Activated T-cell treated with anti-CD3 and anti-CD28 coated beads, Interleukin-2, amount 50 U/mL, for 48 hours (primary cell): ENCODE results near the gene ROBO1.

ENCODE experiments used
- DNase-seq, 2 experiments: peaks; one replicate each; pipeline ENCODE4 v3.0.0-alpha.2; 2020

The ROBO1 gene

DNA sequence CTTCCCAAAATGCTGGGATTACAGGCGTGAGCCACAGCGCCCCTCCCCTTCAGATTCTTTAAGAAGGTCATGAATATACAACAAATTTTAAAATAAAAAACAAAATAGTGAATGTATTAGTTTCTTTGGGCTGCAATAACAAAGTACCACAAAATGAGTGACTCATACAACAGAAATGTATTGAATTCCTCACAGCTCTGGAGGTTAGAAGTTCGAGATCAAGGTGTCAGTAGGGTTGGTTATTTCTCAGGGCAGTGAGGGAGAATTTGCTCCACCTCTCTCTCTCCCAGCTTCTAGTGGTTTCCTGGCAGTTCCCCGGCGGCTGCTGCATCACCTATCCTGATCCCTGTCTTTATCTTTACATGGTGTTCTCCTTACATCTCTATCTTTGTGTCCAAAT lies 804.0 kb downstream of the ROBO1 start:
- no peak for DNase-seq

DNA sequence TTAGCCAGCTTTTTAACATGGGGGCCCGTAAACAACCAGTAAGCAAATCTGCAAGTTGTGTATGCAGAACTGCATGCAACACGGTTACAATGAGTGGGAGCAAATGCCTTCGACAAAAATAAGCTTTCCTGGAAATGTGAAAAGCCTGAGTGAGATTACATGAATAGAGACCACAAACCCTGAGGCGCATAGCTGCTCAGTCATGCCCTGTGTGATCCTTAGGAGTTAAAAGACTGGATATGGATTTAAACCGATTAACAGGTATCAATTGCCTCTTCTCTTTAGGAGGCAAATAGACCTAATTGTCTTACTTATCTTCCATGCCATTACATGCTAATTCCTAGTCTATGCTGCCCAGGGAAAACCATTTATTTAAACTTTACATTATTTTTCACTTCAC lies 810.3 kb downstream of the ROBO1 start:
- no peak for DNase-seq

DNA sequence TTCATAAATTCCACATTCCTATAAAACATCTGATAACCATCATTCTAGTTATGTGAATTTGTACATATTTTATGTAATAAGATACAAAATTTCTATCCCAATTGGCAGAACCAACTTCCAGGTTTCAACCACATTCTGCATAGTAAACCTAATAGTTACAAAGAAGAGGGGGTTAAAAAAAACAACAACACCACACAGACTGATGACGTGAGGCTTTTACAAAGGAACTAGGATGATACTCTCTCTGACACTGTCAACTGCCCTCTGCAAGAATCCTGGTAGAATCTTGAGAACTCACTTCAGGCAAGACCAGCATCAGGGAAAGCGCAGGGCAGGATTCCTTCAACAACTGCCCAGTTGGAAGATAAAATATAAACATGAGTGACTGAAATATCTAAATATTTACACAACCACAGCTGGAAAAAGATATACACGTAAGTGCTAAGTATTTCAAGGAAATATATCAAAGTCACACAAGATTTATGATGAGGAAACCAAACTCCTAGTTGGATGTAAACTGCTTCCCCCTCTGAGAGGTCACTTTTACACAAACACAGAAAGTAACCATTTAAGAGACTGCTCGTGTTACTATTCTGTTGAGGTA lies 816.4 kb downstream of the ROBO1 start:
- no peak for DNase-seq

DNA sequence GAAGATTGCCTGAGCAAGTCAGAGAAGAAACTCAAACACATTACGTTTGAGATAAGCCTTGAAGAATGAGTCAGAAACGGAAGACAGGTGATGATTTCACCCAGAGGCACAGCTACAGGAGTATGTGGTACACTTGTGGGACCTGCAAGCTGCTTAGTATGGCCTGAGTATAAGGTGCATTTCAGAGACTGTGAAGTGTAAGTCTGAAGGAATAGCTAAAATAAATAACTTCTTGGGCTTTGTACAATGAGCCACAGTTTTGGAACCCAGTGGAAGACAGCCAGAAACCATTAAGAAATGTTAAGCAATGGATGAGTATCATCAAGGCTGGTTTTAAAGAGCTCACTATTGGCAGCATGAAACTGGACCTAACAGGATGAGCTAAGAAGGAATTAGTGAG lies 826.2 kb downstream of the ROBO1 start:
- DNase-seq = no peak

DNA sequence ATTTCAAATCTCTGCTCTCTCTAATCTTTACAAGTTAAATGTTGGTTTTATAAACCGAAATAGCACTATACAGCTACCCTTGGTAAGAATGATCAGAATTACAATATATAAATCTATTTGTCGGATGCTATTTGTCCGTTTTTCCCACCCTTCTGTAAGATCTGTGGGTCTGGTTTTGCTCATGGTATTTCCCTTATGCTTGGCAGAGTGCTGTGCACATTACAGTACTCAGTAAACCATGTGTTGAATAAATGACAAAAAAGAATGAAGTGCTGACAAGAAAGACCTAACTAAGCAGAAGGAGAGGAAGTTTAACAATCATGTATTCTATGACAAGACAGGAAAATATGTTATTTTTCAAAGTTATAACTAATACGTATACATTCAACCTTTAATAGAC lies 827.2 kb downstream of the ROBO1 start:
- no peak for DNase-seq

DNA sequence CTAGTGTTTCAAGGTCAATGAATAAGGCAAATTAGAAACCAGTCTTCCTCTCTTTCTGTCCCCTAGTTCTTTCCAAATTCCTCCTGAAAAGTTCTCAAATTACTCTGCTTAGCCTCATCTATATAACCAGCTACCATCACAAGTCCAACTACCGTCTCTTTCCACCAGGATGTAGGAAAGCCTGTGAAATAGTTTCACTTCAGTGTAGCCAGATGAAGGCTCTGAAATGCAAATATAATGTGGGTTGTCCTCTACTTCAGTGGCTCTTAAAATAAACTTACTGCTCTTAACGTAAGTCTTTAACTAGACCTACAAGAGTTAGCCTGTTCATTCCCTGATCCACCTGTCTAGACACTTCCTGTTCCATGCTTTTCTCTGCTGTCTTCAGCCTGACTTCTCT lies 827.7 kb downstream of the ROBO1 start:
- DNase-seq = no peak

DNA sequence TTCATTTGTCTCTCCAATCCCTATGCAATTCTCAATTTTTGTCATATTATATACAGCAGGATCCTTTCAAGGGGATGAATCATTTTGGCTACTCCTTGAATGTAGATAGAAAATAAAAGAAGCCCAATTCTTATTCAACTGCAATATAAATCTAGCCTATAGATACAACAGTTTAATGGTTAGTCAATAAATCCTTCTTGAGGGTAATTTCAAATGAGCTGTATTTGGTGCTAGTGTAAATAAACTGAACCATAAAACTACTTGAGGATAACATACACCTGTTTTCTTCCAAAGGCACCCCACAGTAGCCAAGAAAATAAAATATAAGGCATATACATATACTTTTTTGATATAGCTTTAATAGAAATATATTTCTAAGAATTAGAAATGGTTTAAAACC lies 830.3 kb downstream of the ROBO1 start:
- no peak for DNase-seq

DNA sequence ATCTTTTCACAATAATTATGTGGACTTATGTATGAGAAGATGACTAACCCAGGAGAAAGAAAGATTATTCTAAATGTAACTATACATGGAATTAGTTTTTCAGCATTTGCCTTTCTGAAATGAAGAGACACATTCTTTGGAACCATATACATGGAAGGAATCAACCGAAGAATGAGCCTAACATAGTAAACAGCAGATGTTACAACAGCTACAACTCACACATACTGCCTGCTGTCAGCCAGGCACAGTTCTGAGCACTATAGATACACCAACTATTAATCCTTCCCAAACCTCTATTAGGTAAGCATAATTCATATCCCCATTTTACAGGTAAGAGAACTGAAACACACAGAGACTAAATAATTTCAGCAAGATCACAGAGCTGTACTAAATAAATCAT lies 840.0 kb downstream of the ROBO1 start:
- DNase-seq = no peak

DNA sequence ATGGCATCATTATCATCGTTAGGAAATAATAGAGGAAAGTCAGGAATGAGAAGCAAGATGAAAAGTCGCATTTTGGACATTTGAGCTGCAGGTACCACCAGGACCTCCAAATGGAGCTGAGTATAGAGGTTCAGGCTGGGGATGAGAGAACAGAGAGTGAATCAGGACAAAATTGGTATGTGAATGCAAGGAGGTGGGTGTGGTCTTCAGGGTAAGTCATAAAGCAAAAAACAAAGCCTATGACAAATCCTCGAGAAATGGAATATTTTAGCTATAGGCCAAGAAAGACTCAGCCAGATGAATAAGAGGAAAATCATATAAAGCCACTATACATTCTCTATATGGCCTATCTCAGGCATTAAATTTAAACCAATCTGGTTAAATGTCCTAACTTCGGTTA lies 841.3 kb downstream of the ROBO1 start:
- DNase-seq = no peak

DNA sequence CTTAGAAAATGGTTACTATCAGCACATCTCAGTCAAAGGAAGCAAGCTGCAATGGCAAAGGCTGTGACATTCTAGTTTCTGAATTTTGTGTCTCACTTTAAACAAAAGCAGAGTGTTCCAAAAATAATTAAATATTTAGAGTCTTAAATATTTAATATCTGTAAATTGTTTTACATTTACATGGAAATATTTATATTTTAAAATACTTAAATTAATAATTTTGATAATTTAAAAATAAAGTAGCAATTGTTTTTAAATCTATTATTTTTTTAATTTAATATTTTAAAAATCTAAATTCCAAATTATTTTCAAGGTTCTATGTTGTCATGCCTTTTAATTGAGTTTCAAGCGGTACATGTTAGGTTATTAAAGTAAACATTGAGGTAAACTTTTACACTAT lies 843.1 kb downstream of the ROBO1 start:
- no peak for DNase-seq

DNA sequence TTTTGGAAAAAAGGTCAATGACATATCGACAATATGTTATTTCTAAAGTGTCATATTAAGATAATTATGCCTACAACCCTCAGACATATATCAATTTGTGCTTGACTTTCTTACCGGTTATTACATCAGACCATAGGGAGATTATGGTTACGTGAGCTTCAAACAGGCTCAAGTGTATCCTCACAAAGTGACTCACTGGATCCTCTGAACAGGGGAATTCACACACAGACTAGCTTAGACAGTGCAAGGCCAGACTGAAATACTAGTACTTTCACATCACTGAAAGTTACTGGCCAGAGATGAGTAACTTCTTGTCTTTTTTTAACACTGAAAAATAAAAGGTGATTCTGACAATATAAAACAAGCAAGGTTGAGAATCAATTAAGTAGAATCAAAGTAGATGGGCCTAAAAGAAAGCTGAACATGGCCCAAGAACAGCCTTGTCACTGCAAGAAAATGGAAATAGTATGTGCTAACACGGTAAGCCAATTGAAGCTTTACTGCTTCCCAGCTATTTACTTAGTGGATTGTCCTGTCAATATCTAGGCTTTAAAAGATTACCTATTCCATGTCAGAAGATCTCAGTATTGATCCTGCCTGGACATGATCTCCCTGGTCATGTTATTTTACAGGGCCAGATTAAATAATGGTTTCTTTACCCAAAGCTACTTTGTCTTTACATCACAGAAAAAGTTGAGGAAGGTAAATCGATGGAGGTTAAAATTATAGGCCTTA lies 848.6 kb downstream of the ROBO1 start:
- DNase-seq = no peak

DNA sequence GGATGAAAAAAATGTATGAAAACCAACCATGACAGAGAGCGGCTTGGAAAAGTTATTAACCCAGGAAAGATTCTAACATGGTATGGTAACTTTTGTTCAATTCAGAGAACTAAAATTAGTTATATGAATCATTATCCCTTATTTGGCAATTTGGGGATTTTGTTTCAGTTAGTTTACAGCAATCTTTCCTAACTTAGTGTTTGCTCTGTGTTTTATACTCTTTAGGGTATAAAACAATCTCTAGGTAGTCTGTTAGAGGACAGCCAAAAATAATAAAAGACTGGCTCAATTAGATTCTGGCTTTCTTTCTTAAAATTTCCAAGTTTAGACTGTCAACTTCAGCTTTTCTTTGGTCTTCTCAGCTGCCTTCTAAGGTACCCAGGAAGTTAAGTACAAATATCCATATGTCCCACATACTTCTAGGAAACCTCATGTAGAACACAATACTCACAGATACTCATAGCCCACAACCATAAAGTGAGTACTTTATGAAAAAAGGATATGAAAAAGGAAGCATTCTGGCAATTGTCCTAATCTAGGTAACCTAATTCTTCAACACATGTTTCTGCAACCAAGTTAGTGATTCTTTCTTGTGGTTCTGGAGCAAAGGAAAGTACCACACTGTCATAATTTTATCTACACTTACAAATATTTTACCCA lies 849.3 kb downstream of the ROBO1 start:
- DNase-seq = no peak

DNA sequence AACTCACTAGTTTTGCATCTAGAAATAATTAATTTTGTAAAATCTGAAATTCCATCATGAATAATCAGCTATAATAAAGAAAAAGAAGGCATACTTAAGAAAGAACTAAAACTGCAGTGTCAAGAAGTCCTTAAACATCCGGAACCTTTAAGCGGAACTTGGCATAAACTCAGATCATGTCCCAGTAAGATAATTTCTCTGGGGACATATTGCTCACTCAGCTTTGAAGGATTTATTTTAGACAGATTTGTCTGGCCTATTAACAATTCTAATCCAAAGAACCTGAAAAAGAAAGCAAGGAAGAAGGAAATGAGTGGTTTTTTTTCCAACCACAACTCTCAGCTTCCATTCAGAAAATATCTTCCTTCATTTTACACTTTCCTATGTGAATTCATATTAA lies 850.3 kb downstream of the ROBO1 start:
- no peak for DNase-seq

DNA sequence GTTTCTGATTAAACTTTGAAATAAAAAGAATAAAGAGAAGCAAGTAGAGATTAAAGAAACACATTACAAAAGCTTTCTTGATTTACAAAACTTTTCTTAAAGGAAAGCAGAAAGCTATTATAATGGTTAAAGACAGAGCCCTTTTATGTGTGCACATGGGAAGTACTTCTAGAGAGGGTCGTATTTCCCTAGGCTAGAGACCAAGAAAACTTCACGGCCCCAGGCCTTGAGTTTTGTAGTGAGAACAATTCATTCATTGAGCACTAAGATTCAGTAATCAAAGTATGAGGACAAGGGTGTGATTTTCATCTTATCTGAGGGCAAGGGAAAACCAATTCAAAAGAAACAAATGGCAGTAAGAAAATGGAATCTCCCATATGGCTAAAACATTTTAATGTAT lies 854.1 kb downstream of the ROBO1 start:
- DNase-seq = no peak

DNA sequence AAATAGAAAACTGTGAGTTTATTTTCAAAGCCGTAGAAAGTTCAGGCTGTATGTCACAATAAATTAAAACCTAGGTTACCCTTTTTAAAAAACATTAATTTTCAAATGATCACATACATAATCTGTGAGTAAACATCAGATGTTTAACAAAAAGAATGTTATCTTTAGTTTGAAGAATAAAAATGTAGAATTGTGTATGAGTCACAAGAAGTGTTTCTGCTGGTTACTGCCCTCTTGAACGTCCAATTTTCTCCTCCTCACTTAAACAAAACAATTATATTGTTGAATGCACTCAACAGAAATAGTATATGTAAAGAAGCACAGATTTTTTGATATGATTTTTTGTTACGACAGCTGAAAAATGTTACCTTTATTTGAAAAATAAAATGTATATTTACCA lies 855.1 kb downstream of the ROBO1 start:
- no peak for DNase-seq

DNA sequence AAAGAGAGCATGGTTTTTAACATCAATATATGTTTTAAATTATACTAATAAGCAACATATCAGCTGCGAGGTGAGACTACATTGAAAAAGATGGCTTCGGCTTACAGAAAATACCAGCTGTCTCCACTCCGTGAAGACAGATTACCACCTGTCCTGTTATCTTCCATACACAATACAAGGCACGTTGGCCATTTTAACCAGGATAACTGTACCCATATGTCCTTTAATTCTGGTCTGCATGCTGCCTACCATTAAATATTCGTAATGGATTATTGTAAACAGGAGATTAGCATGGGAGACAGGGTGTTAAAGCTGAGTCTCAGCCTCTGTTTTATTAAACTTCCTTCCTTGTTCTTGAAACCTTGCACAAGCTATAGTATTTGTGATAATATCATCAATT lies 855.5 kb downstream of the ROBO1 start:
- DNase-seq = no peak

DNA sequence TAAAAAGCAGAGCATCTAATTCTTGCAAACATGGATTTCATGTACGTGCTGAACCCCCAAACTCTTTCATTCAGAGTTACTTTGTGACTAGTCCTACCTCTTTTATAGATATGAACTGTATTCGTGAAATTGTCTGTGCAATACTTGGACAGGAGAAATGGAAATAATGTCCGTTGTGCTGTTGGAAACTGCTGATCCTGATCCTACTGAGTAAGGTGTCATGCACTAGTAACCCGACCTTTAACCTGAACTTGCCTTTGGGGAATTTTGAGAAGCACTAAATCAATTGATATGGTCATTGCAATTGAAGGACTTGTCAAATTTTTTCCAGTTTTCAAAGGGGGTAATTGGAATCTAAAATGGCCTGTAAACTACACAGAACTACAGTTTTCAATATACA lies 856.4 kb downstream of the ROBO1 start:
- DNase-seq = no peak

DNA sequence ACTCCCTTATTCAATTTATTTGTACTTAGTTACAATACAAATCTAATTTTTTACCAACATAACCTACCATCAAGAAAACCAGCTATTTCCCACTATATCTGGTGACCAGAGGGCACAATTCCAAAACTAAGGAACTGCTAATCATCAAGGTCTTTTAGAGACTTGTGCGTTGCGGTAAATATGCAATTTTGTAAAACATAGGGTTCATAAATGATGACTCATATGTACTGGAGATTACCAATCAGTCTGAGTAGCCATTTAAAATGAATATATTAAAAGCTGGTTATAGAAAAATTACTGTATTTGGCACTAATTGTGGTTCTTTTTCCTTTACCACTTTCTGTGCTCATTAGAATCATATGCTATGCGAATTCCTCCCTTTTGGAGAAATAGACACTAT lies 859.6 kb downstream of the ROBO1 start:
- DNase-seq = no peak

DNA sequence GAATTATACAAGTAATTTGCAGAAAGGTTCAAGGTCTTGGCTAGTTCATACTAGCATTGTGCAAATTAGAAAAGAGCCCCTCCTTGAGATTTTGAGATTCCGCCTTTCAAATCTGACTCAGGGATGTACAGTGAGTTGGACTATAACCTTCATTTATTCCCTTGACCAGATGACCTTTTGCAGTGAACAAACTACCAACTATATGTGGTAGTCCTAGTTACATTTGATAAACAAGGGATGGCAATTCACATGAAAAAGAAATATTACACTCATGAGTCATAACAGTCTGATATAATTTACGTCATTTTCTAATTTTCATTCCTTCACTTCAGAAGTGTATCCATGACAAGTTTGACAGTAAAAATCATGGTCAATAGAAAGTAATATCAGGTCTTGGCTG lies 860.4 kb downstream of the ROBO1 start:
- no peak for DNase-seq

DNA sequence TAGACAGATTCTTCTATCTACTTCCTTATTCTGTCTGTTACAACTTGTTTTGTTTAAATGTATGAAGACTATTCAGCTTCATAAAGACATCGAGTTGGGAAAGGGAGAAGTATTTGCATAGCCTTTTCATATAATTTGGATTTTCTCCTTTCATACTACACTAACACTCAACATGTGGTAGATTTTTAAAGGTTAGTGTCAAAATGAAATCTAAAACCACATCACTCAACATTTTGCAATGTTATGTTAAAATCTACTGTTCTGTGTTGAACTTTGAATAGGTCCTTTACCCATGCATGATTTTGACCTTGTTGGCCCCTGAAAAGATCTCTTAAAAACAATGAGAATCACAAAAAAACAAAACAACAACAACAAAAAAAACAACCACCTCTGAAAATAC lies 860.9 kb downstream of the ROBO1 start:
- DNase-seq = no peak

DNA sequence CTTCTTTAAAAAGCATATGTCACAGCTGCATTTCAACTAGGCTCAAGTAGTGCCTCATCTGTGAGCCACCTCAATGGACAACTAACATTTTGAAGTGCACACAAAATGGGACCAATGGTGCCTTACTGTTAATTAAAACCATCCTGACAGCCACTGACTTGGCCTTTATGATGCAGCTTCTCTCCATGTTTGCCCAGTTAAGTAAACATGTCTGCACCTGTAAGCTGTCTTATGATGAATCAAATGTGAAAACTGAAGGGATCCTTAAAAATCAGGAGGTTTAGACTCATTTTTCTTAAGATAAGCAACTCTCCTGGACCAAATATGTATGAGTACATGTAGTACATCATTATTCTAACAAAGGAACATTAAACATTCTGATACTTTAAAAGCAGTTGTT lies 861.6 kb downstream of the ROBO1 start:
- no peak for DNase-seq

DNA sequence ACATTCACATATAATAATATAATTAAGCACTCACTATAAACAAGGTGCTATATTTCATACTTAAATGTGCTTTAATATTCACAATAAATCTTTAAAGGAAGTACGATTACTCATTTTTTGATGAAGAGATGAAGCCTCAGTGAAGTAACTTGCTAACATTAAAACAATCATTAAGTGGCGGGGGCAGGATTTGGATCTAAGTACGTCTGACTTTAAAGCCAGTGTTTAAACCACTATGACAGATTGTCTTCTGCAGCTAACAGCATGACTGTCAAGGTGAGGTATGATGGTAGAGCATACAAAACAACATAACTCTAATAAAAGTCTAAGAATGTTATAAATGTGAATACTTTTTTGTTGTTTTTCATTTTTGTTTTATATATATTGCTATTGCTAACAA lies 862.1 kb downstream of the ROBO1 start:
- no peak for DNase-seq

DNA sequence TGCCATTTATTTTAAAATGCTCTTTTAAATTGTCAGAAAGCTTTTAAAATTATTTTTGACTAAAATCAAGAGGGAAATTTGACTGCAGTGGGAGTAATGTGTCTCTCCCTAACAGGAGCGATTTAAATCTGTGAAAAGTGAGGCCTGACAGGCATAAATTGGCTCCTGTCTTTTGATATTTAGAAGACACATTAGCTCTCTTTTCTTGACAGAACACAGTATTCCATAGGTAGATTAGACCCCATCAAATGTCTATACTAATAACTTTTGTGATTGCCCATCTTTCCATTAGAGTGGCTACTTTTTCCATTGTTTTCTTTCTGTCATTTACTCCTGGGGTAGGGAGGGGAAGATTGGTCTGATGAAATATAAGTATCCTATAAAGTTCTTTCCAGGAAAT lies 866.3 kb downstream of the ROBO1 start:
- DNase-seq = no peak

DNA sequence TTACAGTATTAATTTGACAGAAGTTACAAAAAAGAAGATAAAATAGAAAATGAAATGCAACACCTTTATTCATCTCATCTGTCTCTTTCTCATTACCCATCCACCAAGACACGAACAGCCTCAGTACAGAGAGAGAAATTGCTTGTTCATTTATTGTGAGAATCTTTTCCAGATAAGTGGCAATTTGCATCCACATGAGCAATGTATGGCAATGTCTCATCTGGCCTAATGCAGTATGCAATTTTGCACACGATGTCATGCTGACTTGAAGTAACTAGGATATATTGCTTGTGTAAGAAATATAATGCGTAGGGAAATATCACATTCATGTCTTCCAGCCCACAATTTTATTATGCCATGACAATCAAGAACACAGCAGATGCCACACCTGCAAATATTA lies 866.9 kb downstream of the ROBO1 start:
- DNase-seq = no peak

DNA sequence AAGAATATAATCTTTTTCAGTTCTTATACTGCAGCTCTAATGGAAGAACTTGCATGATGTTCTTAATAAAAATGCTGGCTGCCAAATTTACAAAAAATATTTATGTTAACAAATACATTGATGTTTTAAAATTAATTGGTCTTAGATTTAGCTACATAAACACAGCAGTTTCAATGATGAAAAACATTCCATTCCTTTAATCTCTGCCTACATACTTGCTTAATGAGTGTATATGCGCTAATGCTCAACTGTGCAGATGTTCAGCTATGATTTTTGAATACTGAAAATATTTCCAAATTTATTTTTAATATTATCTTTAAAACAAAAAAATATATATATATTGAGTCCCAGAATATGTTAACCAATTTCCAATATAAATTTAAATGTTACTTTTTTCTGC lies 867.4 kb downstream of the ROBO1 start:
- no peak for DNase-seq
